DMS 273 (cell line): ENCODE data around the gene XIRP2.

Source experiments
- DNase-seq: peaks from one replicate; lab custom pipeline; 2025; ENCODE audit not compliant: unreplicated experiment; lab: John Stamatoyannopoulos, UW

XIRP2 gene, protein sequence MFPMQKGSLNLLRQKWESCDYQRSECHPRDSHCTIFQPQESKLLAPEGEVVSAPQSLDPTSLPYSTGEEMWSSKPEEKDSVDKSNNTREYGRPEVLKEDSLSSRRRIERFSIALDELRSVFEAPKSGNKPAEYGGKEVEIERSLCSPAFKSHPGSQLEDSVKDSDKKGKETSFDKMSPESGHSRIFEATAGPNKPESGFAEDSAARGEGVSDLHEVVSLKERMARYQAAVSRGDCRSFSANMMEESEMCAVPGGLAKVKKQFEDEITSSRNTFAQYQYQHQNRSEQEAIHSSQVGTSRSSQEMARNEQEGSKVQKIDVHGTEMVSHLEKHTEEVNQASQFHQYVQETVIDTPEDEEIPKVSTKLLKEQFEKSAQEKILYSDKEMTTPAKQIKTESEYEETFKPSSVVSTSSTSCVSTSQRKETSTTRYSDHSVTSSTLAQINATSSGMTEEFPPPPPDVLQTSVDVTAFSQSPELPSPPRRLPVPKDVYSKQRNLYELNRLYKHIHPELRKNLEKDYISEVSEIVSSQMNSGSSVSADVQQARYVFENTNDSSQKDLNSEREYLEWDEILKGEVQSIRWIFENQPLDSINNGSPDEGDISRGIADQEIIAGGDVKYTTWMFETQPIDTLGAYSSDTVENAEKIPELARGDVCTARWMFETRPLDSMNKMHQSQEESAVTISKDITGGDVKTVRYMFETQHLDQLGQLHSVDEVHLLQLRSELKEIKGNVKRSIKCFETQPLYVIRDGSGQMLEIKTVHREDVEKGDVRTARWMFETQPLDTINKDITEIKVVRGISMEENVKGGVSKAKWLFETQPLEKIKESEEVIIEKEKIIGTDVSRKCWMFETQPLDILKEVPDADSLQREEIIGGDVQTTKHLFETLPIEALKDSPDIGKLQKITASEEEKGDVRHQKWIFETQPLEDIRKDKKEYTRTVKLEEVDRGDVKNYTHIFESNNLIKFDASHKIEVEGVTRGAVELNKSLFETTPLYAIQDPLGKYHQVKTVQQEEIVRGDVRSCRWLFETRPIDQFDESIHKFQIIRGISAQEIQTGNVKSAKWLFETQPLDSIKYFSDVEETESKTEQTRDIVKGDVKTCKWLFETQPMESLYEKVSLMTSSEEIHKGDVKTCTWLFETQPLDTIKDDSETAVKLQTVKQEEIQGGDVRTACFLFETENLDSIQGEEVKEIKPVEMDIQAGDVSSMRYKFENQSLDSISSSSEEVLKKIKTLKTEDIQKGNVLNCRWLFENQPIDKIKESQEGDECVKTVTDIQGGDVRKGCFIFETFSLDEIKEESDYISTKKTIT (N-terminal part only)

DNA sequence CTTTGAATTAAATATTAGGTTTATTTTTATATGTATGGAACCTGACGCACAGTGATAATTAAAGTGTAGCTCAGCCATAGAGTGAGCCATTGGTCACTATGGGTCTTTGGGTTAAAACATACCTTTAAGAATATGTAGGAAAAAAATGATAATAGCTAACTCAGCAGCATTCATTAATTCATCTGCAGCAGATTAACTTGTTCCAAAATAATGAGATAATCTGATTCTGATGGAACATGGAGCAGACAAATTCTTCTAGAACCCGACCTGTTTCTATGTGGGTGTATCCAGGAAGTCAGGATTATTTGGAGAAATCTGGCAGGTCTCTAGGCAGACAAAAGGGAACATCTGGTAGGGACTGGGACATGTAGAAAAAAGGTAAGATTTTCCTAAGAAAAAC lies at the start of gene XIRP2:
Gene XIRP2 (plus strand): TSS at position 301 of the 400 bp plus-strand sequence. CDS start 15,003 bp downstream, outside the sequence.
- no peak for DNase-seq

DNA sequence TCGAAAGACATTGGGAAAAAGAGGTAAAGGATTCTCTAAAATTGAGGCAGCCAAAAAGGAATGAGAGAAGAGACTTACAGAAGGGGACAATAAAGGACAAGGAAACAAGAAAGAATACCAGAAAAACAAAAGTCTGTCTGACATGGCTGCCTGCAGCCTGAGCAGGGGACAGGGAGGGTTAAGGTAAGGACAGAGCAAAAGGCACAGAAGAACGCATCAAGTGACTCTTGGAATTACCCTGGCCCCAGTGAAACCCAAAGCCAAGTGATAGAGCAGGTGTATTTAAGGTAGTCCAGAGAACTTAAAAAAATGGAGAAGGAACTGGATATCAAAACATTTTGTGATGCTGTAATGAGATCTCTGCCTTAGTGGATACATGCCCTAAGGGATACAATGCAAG lies 47.1 kb upstream of the XIRP2 start:
- no peak for DNase-seq

DNA sequence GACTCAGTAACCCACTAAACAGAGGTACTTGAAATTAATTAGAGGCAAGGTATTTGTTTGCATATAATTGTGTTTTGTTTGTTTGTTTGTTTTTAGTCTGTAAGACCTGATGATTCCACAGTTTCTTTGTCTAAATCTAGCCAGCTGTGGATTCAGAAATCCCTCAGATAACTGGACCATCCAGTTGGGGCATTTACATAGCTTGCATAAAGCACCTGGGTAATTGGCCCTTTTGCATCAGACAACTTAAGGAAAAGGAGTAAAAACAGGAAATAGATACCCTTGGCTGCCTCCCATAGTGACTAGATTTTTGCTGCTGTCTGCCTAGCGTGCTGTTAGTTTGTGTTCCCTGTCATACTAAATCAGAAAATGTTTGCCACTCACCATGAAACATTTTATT lies 46.6 kb upstream of the XIRP2 start:
- no peak for DNase-seq

DNA sequence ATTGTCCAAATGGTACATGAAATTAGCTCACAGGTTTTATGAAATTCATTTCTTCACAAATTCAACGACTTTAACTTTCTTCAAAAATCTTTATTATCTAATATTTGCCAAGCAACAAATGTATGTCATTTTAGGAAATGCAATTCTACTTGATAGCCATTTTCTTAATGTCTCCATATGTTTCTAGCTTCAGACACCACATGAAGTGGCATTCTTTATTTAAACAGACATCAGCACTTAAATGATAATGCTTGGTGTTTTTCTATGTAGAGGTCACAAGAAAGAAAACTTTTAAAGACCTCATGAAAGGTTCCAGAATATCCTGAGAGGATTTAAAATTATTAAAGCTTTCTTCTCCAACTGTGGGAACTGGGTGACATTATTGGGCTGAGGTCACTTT lies 44.2 kb upstream of the XIRP2 start:
- DNase-seq = no peak

DNA sequence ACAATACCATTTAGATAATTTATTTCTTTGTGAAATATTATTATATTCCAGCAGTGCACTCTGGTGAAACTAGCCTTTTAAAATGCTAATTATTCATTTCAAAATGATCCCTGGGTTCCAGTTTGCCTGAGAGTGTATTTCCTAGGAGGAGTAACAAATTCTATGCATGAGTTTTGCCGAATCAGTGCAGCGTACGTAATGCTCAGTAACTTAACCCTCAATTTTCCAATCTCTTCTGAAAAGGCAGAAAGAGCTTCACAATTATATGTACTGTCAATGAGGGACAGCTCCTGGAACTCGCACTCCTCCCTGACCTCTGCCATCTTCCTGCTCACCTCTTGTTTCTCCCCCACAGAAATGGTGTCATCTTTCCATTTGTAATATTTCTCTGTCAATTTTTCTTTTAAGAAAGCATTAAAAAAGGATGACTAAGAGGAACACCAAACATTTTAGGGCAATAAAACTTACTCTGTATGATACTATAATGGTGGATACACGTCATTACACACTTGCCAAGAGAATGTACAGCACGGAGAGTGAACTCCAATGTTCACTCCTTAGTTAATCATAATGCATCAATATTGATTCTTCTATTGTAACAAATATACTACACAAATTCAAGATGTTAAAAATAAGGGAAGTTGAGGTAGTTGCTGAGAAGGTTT lies 25.7 kb upstream of the XIRP2 start:
- no peak for DNase-seq

DNA sequence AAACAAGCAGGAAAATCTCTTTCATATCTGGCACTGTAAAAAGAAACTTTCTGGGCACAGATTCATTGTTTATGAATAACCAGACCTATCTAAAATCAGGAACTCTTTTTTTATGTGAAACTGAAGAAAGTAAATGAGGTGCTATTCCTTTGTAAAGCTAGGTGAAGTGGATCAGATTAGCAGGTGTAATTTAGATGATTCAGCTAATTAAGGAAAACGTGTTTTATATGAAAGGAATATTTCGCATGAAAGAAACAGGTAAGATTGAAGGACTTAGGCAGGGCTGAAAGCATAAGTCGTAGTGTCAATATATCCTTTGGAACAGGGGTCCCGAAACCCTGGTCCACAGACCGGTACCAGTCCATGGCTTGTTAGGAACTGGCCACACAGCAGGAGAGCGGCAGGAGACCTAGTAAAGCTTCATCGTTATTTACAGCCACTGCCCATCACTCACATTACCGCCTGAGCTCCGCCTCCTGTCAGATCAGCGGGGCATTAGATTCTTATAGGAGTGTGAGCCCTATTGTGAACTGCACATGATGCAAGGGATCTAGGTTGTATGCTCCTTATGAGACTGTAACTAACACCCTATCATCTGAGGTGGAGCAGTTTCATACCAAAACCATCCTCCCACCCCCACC lies 20.3 kb upstream of the XIRP2 start:
- no peak for DNase-seq

DNA sequence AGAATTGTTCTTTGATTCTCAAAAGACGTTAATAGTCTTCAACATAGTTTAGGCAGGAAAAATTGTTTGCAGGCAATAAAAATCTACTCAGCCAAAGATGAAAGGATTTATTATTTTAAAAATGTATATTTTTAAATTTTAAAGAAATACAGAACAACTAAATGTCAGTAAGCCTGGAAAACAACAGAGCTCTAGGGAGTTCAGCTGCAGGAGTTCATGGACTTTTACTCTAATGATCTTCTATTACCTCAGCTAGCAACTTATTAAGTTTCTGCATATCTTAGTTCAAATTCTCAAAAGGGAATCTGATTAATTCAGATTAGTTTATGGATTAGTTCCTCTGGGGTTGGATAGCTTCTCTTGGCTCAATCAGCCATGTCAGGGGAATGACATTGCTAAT lies 17.9 kb upstream of the XIRP2 start:
- DNase-seq = no peak

DNA sequence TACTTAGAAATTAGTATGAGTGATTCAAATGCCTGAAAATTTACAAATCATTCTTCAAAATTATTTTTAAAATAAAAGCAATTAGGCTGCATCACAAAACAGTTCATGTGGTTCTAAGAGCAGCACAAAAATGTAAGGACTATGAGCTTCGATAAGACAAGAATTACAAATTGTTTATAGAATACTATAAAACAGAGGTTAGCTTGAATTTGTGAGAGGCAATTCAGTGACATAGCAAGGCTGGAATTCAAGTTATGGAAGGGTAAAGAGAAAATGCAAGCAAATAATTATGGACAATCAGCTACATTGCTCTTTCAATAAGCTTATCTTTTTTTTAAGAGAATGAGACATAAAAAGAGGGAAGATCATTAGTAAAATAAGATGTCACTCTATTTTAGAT lies 7.1 kb upstream of the XIRP2 start:
- DNase-seq = no peak

DNA sequence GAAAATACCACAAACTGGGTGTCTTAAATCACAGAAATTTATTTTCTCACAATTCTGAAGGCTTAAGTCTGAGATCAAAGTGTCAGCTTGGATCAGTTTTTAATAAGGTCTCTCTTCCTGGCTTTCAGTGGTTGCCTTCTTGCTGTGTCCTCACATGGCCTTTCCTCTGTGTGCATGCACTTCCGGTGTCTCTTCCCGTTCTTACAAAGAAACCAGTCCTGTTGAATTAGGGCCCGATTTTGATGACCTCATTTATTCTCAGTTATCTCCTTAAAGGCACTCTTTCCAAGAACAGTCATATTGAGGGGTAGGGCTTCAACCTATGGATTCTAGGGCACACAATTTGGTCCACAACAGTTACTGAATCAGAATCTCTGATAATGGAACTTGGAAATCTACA lies 5.4 kb upstream of the XIRP2 start:
- DNase-seq = no peak

DNA sequence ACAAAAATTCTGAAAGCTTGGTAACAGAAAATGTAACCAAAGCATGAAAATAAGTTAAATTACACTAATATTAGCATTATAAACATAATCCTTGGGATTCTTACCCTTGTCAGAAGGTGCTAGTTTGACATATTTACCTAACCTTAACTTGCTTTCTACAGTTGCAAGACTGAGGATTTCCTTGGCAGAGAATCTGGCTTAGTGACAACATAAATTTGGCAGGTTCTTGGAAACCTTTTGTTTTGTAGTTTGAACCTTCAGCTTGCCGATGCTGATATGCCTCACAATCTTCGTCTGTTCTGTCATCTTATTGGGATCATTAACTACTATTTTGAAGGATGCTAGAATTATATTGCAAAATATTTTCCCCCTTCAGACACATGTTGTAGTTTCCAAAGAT lies 3.4 kb downstream of the XIRP2 start:
- DNase-seq = no peak

DNA sequence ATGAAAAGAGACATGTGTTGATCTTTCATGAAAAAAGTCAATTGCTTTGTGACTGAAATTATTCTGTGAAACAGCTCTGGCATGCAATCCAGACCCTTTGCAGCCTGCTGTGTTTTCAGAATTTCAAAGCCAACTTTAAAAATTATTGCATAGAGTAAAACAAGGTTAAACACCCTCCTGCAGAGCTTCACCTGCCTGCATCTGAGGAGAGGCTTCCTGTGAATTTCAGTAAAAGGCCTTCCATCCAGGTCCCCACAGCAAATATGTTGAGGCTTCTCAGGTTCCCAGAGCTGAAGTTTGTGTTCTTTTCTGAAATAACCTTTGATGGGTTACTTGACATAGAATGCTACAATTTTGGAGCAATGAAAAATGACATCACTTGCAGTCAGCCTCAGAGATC lies 4.1 kb downstream of the XIRP2 start:
- no peak for DNase-seq

DNA sequence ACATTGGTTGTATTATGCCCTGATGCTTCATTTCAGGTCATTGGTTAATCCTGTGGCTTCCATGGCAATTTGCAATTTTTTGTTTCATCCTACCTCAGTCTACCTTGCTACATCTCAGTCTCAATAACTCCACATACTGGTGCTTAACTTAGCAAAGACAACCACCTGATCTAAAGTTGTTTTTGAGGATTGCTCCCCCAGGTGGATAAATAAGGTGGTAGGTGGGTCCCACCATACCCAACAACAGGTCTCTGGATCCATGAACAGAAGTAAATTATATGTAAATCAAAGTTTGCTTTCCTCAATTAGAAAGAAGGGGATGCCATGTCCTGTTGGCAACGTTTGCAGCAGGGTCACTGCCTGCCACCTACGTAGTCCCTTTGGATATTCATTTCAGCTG lies 7.0 kb downstream of the XIRP2 start:
- no peak for DNase-seq

DNA sequence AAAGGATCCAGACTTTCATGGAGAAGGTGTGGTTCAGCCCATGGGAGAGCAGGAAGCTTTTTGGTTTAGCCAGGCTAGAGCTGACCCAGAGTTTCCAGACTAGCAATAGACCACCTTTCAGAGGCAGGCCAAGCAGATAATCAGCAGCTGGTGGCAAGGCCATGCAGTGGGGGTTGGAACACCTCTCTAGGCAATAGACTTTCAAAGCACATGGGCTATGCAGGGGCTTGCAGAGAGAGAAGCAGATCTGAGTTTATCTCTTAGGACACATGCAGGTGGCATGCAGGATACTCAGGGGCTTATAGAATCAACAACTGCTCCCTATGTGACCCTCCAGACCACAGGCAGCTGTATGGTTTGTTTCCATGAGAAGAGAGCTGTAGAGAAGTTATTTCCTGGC lies 9.4 kb downstream of the XIRP2 start:
- no peak for DNase-seq

DNA sequence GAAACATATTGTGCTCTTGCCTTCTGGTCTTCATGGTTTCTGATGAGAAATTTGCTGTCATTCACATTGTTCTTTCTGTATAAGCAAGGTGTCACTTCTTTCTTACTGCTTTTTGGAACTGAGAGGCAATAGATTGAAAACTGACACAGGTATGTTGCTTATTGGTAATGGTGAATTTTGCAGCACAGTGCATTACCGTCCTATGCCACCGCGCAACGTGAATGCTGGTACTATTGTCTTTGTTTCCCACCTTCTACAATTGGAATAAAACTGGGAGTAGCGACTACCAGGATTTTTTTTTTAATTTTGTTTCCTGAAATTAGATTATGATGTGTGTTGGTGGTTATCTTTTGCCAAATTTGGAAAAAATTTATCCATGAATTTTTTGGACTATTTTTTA lies 11.4 kb downstream of the XIRP2 start:
- no peak for DNase-seq

DNA sequence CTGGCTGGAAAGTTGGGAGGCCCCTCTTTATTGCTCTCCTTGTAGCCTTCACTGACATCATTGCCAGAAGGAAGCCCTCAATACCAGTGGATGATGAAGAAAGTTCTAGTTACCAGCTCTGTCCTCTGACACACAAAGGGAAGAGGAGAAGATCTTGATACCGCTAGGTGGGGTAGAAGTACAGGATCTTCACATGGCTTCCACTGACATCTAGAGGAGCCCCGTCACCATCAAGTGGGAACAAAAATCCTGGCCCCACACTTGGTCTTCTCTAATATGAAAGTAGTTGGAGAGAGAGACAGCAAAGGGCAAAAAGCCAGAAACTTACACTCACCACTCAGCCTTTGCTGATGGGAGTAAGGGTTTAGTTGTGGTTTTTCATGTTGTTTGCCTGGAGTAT lies 12.4 kb downstream of the XIRP2 start:
- peak; percentile 33 for DNase-seq

DNA sequence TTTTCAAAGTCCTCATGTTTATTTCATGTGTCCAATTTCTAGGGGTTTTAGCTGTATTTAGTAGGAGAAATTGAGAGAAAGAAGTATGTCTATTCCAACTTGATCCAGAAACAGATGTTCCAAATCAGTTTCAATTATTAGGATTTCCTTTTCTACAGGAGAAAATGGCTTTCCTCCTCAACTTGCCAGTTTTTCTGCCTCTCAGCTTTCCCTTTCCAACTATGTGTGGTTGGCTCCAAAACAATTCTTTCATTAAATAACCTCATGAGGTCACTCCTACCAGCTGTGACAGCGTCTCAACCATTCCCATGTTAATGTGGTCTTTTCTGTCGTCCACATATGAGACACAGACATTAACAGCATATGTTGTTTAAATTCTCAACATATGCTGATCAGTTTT lies 13.1 kb downstream of the XIRP2 start:
- DNase-seq = no peak

DNA sequence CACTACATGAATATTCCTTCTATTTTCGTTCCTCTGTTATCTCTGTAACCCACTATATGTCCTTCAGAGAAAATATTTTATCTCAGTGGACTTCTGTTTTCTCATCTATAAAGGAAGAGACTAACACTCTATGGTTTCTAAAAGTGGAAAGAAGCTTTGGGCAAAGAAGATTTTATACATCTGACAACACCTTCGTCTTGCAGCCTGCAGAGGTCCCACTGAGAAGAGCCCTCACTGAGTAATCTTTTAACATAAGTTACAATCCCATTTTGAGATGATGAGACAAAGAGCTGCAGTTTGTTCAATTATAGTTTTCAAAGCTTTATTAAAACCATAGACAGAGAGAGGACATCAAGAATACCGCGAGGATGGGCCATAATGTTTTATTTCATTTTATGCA lies 28.7 kb downstream of the XIRP2 start:
- DNase-seq = no peak

DNA sequence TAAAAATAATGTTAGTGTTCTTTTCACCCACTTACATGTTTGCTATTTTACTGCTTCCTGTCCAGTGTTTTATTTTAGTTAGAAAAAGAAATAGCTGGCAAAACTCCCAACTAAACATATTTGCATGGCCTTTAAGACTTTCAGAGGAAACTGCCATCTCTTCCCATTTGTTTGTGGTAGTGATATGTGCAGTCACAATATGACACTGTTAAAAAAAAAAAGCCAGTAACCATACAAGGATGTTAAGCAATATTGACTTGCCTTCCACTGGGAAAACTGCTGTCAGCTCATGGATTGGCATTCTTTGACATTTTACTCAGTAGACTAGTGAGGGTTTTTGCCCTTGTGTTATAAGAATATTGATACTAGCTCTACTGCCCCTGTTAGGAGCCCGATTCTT lies 29.1 kb downstream of the XIRP2 start:
- DNase-seq = no peak

DNA sequence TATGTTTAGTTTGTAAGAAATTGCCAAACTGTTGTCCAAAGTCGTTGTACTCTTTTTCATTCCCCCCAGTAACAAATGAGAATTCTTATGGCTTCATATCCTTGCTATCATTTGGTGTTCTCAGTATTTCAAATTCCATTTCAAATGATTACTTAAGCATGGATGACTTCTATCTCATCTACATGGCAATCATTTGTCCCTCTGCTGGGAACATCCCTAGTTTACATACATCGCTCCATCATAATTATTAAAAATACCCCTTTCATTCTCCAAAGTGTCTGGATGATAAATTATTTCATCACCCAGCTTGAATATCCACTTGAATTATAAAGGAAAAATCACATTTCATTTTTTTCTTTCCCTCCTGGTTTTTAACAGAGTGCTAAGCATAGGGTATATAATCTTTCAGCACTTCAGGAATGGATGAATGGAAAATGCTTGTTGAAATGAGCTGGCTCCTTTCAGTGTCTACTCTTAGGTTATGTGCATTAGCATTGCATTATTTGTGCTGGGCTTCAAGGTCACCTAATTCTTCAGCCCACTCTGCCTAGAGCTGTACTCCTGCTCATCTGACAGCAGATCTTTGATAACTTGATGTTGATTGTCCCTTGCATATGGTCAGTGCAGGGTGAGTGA lies 33.1 kb downstream of the XIRP2 start:
- no peak for DNase-seq

DNA sequence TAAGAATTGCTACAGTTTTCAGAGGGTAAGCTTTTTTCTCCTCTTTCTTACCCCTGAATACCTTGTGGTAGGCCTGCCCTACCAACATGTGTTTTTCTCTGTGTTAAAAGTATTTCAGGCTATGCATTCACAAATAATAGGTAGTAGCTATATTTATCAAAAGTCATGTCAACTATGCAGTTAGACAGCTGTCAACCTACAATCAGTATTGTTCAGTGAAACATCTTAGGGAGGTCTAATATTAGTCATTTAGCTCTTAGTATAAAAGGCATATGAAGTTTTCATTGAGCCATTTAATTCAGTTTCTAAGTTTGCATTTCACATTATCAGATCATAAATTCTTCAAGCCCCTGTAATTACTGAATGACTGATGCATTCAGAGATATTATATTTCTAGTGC lies 36.7 kb downstream of the XIRP2 start:
- DNase-seq = no peak
